ENCODE results near the gene TCTN2.

TCTN2 gene

GRCh38 chr12:123734268-123734667 is 63.4 kb downstream of the TCTN2 start:
- DNase-seq (ENCODE audit: low read depth in 1 of 2, low spot score in 1 of 2) = no peak

GRCh38 chr12:123741937-123742572 is 71.1 kb downstream of the TCTN2 start:
- DNase-seq (ENCODE audit: low read depth in 1 of 2, low spot score in 1 of 2) = no peak

GRCh38 chr12:123743002-123743401 is 72.1 kb downstream of the TCTN2 start:
- DNase-seq (ENCODE audit: low read depth in 1 of 2, low spot score in 1 of 2) = no peak

- DNase-seq (ENCODE audit: low read depth in 1 of 2, low spot score in 1 of 2) = no peak
Observed at GRCh38 chr12:123744836-123745235, 73.9 kb downstream of the TCTN2 start.

- DNase-seq (ENCODE audit: low read depth in 1 of 2, low spot score in 1 of 2) = no peak
Observed at GRCh38 chr12:123747309-123747708, 76.4 kb downstream of the TCTN2 start.

- no peak for DNase-seq (ENCODE audit: low read depth in 1 of 2, low spot score in 1 of 2)
Observed at GRCh38 chr12:123748161-123748560, 77.2 kb downstream of the TCTN2 start.

GRCh38 chr12:123748661-123749060 is 77.7 kb downstream of the TCTN2 start:
- no peak for DNase-seq (ENCODE audit: low read depth in 1 of 2, low spot score in 1 of 2)

- DNase-seq (ENCODE audit: low read depth in 1 of 2, low spot score in 1 of 2) = no peak
Observed at GRCh38 chr12:123749355-123749754, 78.4 kb downstream of the TCTN2 start.

GRCh38 chr12:123750159-123750656 is 79.3 kb downstream of the TCTN2 start:
- DNase-seq (ENCODE audit: low read depth in 1 of 2, low spot score in 1 of 2) = no peak

- DNase-seq (ENCODE audit: low read depth in 1 of 2, low spot score in 1 of 2) = no peak
Observed at GRCh38 chr12:123752046-123752445, 81.1 kb downstream of the TCTN2 start.

- DNase-seq (ENCODE audit: low read depth in 1 of 2, low spot score in 1 of 2) = no peak
Observed at GRCh38 chr12:123754041-123754772, 83.3 kb downstream of the TCTN2 start.

GRCh38 chr12:123757561-123757960 is 86.6 kb downstream of the TCTN2 start:
- no peak for DNase-seq (ENCODE audit: low read depth in 1 of 2, low spot score in 1 of 2)
